ENCODE measurements around the gene PIWIL4. TPM values are rescaled to one million over a fixed set of nuclear protein-coding genes. Genes with fewer than 3 reads are reported as not detected.

PIWIL4 gene
- total and polyA plus RNA-seq, 9 of the 15 experiments (the other 6 are each of a cell fraction or from before 2014, with no cell fraction given): 6.3 to 17.0 (median 10.8) TPM

DNA sequence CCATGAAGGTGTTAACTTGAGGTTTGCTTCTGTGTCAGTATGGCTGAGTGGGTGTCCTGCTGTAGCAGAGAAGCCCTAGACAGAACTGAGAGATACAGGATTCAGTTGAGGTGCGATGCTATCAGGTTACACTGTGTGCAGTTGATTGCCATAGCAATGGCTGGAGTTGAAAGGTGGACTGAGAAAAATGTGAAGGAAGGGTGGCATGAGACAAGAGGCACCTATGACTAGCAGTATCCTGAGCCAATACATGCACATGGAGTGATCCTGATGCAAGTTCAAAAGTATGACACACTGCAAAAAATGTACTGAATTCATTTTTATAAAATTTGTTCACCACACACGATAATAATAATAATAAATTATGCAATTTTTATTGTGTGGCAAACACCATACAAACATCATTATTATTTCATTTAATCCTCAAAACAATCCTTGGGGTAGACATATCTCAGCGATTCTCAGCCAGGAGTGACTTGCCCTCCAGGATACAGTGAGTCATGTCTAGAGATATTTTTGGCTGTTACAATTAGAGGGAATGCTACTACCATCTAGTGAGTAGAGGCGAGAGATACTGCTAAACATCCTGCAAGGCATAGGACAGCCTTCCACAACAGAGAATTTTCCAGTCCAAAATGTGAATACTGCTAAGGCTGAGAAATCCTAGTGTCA lies 3.9 kb upstream of the PIWIL4 start (continued):
- TF ChIP-seq REST (IDR thresholded peaks at IDR 0.05; ENCODE audit: borderline replicate concordance) (peak; percentile 27; the same call in 1 of the 2 replicates), REST (CRISPR knock-in tag; IDR thresholded peaks at IDR 0.05; ENCODE audit: low read depth) (no peak), CTCF (IDR thresholded peaks at IDR 0.05 in 2 of 3, conservative IDR thresholded peaks at IDR 0.05 in 1 of 3; ENCODE audit: insufficient read depth in 2 of 3, low read depth in 1 of 3, low read length in 3 of 3) (peak; percentile 23 to 56 (median 27); a peak in 4 of 6 replicates), BMI1 (IDR thresholded peaks at IDR 0.05; ENCODE audit: low read length) (no peak), TCF7L2 (IDR thresholded peaks at IDR 0.05; ENCODE audit: low read depth, low read length) (no peak), FOSL1 (tag; conservative IDR thresholded peaks at IDR 0.05) (peak; percentile 83), ZNF324 (CRISPR knock-in tag; IDR thresholded peaks at IDR 0.05) (no peak), POLR3G (IDR thresholded peaks at IDR 0.05; ENCODE audit: extremely low read depth, insufficient read length, insufficient replicate concordance) (no peak), RFX1 (IDR thresholded peaks at IDR 0.05) (peak; percentile 30; the same call in 1 of the 2 replicates)
